Measurements from ENCODE around the gene SCYGR1.
A peak's percentile ranks its signal among the peaks of the same experiment; 100 is the strongest.

Gene SCYGR1

DNA sequence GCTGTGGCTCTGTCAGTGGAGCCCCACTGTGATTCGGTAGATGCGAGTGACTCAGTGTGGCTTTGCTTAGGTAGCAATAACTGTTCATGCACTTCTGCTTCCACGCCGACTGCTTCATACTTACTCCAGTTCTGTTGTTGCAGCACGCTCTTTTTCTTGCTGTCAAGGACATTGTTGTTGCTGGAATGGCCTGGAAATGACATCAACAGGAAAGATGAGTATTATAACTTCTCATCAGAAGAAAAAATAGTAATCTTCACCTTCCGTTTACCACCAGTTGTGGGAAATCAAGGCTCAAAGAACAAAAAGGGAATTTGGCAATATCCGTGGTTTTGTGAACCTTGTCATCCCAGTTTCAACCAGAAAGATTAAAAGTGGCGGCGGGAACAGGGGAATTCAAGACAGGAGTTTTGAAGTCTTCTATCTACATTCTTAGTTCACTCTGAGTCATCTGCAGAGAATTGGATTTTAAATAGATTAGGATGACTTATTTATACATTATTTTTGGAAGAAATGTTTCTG is 16.9 kb downstream of the SCYGR1 start:
- no peak for DNase-seq (ENCODE audit: low spot score)

DNA sequence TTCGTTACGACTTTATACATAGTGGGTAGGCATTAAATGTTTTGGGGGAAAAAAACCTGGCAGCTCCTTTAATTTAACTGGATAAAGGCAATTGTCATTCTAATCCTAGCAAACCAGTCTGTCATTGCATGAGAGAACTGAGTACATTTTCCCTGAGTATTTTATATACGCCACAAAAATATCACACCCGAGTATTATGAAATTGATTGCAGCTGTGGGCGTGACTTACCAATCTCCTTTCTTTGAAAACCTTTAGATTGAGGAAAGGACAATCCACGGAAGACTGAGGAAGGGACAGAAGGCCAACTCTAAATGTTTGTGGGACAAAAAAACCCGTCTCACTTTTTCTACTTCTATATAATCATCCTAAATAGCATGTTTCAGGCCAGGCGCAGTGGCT is 17.7 kb downstream of the SCYGR1 start:
- DNase-seq (ENCODE audit: low spot score) = no peak

DNA sequence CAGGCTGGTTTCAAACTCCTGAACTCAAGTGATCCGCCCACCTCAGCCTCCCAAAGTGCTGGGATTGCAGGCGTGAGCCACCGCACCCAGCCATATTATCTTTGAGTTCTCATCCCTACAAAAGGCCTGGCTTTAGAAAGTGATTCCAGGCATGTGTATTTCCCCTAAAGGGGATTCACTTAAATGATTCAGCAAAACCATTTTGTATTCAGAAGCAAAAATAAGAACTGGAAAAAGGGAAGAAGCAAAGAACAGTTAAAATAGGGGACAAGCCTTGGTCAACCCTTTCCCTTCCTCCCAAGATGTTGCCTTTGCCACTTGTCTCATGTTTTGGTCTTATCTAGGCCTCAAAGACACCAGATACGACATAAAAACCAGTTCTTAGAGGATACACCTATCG is 19.2 kb downstream of the SCYGR1 start:
- DNase-seq (ENCODE audit: low spot score) = no peak

DNA sequence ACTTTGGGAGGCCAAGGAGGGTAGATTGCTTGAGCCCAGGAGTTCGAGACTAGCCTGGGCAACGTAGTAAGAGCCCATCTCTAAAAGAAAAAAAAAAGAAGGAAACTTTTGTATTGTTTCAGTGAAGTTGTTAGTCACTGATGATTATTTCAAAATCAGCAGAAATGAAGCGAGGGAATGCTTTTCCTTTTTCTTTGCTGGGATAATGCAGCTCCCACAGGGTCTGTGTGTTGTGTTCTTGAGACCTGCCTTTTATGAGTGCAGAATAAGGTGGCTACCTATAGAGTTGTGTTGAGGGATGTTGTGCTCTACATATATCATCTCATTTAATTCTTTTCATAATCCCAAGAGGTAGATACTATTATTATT is 20.3 kb downstream of the SCYGR1 start:
- no peak for DNase-seq (ENCODE audit: low spot score)

DNA sequence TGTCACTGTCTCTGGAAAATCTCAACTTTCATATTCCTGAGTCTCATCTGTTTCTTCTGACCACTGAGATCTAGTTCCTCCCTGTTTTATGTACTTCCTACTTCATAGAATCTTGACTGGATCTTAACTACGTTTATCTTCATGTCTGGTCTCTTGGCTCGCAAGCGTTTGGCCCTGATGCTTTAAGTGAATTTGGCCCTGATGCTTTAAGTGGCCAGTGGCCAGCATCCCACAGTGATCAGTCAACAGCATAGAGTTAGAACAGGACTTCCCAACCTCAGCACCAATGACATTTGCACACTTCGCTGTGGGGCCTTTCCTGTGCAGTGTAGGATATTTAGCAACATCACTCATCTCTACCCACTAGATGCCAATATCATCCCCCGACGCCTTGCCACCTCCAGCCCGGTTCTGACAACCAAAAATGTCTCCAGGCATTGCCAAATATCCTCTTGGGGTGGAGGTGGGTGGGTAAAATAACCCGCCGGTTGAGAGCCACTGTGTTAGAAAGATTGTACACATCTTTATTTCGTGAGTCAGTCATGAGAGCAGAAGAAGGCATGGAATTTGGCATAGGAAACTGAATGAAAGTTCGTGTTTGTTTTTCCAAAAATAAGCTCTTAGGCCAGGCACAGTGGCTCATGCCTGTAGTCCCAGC is 20.9 kb downstream of the SCYGR1 start:
- DNase-seq (ENCODE audit: low spot score) = no peak

DNA sequence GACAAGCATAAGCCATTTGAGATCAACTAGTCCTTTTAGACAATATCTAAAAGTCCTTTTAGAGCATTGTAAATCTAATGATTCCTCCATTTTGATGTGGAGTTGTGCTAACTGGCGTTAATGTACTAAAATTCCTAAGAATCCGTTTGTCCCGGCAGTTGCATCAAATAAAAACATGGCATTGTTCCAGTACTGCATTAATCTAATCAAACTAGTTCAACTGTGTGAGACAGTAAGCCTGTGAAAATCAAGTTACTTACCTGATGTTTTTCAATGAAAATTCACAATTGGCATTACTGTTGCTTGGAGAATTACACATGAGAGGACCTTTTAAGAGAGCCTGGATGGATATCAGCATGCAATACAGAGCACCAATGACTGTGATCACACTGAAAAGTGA is 21.9 kb downstream of the SCYGR1 start:
- no peak for DNase-seq (ENCODE audit: low spot score)

DNA sequence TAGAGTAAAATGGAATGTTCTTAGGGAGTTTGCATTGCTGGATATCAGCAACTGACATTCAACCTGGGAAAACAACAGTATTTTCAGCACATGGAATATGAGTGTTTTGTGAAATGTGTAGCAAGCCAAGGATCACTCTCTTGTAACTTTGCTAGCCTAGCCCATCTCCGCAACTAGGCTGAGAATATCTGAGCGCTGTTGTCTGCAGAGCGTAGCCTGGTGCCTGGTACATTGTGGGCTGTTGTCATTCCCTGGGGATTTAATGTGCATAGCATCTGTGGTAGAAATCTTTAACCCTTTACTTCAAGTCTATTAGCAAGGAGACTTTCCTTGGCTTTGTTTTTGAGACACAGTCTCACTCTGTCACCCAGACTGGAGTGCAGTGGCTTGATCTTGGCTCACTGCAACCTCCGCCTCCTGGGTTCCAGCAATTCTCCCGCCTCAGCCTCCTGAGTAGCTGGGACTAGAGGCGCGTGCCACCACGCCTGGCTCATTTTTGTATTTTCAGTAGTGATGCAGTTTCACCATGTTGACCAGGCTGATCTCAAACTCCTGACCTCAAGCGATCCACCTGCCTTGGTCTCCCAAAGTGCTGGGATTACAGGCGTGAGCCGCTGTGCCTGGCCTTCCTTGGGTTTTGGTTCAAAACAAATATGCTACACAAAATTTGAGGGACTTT is 23.0 kb downstream of the SCYGR1 start:
- DNase-seq (ENCODE audit: low spot score) = peak; percentile 79

DNA sequence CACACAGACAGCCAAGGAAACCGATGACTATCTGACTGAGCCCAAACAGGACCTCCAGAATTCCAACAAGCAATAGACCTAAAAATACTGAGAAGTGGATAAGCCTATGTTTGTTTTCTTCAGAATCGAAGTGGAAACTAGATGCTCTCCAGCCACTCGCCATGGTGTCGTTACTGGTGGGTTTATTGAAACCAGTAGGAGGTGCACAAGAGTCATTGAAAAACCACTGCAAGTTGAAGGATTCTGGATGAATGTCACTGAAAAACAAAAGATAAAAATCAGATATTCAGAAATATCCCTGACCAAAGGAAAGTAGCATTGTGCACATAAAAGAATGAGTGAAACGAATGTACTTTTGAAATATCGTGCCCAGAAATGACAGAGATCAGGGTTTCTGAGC is 24.0 kb downstream of the SCYGR1 start:
- DNase-seq (ENCODE audit: low spot score) = peak; percentile 63

DNA sequence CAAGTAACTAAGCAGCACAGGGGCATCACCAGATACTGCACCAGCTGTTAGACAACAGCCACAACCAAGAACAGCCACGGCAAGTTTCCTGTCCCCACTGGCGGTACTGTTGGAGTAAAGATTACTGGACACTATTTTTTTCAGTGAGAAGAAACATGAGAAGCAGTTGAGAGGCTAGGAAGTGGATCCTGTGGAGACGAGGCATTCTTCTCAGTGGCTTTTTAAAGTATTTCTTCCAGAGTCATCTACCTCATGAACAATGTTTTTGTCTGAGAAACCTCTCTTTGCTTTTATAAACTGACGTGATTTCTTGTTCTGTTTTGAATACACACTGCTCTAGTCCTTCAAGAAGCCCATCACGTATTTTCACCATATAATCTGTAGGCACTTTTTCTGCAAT is 27.4 kb downstream of the SCYGR1 start:
- DNase-seq (ENCODE audit: low spot score) = no peak

DNA sequence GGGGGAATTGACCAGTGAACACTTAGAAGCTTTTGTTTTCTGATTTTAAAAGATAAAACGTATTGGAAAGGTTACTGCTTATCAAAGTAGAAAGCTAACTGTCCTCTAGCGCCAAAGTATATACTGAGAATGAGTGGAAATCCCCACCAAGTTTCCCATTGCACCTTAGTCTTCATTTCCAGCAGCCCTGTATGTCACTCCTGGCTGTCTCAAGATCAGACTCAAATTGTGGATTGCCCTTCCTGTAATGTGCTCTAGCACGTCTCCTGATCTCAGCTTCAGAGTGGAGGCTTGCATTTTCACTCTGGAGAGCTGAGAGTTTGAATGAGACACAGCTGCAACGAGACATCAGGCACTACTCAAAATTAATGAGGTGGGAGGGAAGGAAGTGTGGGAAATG is 36.1 kb downstream of the SCYGR1 start:
- DNase-seq (ENCODE audit: low spot score) = no peak

DNA sequence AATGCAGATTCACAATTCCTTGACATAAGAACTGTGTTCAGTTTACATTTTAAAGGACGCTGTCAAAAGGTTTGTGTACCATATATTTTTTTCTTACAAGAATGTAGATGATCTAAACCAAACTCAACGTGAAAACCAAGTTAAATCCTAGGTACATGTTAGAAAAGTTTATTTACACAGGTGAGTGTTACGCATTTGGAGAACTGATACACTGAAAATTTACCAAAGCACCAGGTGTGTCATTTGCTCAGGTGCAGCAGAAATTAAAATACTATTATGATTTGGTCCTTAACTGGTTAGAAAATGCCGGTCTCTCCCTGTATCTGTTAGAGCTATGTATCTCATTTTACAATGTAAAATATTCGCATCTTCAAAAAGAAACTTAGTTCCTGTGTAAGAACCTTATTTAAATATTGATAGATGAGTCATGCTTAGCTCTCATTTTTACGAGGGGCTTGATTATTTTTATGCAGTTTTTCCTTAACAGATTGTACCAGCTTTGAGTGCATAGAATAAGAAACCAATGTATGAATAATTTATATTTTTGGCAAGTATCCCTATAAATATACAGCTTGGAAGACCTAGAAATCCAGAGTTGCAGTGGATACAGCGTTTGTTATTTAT is 37.6 kb downstream of the SCYGR1 start:
- DNase-seq (ENCODE audit: low spot score) = no peak

DNA sequence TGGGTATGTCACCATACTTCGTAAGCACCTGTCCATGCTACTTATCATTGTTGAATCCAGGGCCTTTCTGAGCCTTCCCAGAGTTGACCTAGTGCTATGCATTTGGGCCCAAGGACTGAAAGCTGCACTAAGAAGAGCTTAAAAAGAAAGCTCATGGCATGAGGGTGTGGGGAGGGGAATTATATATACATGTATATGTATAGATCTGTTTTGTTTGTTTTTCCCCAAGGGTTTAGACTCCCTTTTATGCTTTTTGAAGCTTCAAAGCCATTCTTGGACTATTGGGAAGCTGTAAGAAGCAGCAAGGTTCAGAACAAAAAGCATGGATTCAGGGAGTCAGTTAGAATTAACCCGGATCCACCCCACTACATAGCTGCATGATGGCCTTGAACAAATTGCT is 39.4 kb downstream of the SCYGR1 start:
- DNase-seq (ENCODE audit: low spot score) = no peak

DNA sequence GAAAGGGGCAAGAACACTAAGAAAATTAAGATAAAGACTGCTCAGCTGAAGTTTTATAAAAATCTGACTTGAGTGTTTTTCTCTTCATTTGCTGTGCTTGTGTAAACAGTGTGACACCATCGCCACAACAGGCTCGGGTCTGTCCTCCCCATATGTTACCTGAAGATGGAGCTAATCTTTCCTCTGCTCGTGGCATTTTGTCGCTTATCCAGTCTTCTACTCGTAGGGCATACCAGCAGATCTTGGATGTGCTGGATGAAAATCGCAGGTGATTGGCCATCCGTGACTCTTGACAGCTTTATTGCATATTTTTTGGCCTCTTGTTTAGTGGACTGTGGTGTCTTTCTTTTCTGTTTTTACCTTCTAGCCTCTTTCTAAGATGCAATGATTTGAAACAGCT is 40.6 kb downstream of the SCYGR1 start:
- DNase-seq (ENCODE audit: low spot score) = no peak

DNA sequence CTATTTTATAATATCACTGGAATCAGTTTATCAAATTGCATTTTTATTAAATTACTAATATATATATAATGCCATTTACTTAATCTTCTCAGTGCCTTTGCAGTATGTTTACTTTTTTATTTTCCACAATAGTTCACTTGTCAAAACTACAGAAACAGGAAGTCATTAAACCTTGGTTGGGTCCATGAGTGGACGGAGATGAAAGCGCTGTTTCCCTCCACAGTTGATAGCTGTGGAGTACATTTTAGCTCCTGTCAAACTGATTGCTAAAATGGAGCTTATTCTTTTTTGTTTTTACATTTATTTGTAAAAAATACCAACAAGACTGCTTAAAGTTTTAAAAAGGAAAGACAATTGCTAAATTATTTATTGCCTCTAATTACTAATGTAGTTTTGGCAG is 43.5 kb downstream of the SCYGR1 start:
- DNase-seq (ENCODE audit: low spot score) = no peak

DNA sequence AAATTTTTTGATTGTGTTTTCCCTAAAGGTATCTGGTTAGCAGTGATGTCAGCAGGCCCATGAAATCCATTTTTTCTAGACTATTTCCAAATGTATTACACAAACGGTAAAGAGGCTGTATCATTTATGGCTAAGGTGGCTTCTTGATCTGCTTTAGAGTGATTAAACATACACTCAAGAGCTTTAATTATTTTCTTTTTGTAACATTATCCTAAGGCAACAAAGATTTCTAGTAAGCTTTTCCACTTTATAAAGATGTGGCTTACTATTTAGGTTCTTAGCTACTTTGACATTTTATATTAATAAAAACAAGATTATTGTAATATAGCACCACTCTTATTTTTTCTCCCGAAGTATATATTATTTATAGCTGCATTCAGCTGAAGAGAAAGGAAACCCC is 46.2 kb downstream of the SCYGR1 start:
- no peak for DNase-seq (ENCODE audit: low spot score)

DNA sequence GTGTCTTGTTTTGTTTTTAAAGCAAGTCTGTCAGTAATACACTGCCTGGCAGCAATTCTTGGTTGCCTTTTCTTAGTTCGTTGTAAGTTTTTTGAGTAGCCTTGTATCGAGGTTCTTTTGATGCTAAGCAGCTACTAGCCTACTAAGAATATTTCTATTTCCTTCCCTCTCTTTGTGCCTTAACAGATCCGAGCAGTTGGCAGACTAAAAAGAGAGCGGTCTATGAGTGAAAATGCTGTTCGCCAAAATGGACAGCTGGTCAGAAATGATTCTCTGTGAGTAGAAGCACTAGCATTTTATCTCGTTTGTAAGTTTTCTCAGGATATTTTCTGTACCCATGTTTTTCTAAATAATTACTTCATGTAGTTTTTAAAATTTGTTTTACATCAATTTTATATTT is 47.6 kb downstream of the SCYGR1 start:
- DNase-seq (ENCODE audit: low spot score) = peak; percentile 75

DNA sequence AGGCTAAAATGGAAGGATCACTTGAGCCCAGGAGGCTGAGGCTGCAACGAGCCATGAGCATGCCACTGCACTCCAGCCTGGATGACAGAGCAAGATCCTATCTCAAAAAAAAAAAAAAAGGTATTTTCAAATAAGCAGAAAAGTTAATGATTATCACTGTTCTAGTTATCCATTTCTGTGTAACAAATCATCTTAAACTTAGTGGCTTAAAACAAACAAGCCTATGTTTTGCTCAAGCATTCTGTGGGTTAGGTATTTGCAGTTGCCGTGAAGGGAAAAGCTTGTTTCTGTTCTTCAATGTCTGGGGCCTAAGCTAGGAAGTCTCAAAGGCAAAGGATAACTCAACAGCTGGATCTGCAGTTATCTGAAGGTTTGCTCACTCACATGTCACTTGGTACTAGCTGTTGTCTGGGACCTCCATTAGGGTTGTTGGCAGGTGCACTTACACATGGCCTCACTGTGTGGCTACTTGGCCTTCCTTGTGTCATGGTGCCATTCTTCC is 48.6 kb downstream of the SCYGR1 start:
- DNase-seq (ENCODE audit: low spot score) = no peak

Measured in pons (tissue), 1 donor.